ENCODE measurements around the gene RPL39.
"Not testable (repeated sequence)": the region's sequence is repeated elsewhere in the genome, so short reads cannot be mapped to it uniquely, and the experiment has no call there.

The RPL39 gene

GRCh38 chrX:119778829-119779228, 12.6 kb downstream of the RPL39 start:
- no peak for DNase-seq (ENCODE audit: low read depth)
- no peak for TF ChIP-seq CTCF (IDR thresholded peaks at IDR 0.05; ENCODE audit: control insufficient read depth, extremely low read depth, insufficient read depth)
- no peak overlapping the region for H3K4me3 ChIP-seq (ENCODE audit: low read depth, low read length)

- DNase-seq (ENCODE audit: low read depth): no peak
- H3K4me3 ChIP-seq (ENCODE audit: low read depth, low read length): no peak overlapping the region
- TF ChIP-seq CTCF (IDR thresholded peaks at IDR 0.05; ENCODE audit: control insufficient read depth, extremely low read depth, insufficient read depth): no peak
Measured at GRCh38 chrX:119775517-119776238, 15.8 kb downstream of the RPL39 start.

- H3K4me3 ChIP-seq (ENCODE audit: low read depth, low read length); DNase-seq (ENCODE audit: low read depth): not testable (repeated sequence)
Measured at GRCh38 chrX:119769388-119769787, 22.0 kb downstream of the RPL39 start.

GRCh38 chrX:119768436-119768835, 23.0 kb downstream of the RPL39 start:
- H3K4me3 ChIP-seq (ENCODE audit: low read depth, low read length): not testable (repeated sequence)

GRCh38 chrX:119763836-119764387, 27.5 kb downstream of the RPL39 start:
- TF ChIP-seq CTCF (IDR thresholded peaks at IDR 0.05; ENCODE audit: control insufficient read depth, extremely low read depth, insufficient read depth): no peak
- DNase-seq (ENCODE audit: low read depth): no peak
- no peak overlapping the region for H3K4me3 ChIP-seq (ENCODE audit: low read depth, low read length)

More at GRCh38 chrX:119768436-119768835, 23.0 kb downstream of the RPL39 start:
- not testable (repeated sequence) for DNase-seq (ENCODE audit: low read depth)

- no peak overlapping the region for H3K4me3 ChIP-seq (ENCODE audit: low read depth, low read length)
- TF ChIP-seq CTCF (IDR thresholded peaks at IDR 0.05; ENCODE audit: control insufficient read depth, extremely low read depth, insufficient read depth): no peak
- no peak for DNase-seq (ENCODE audit: low read depth)
Measured at GRCh38 chrX:119763181-119763580, 28.2 kb downstream of the RPL39 start.

- DNase-seq (ENCODE audit: low read depth): no peak
- no peak for TF ChIP-seq CTCF (IDR thresholded peaks at IDR 0.05; ENCODE audit: control insufficient read depth, extremely low read depth, insufficient read depth)
- no peak overlapping the region for H3K4me3 ChIP-seq (ENCODE audit: low read depth, low read length)
Measured at GRCh38 chrX:119762718-119763117, 28.7 kb downstream of the RPL39 start.

All from LNCaP clone FGC (cell line).